HG03520 (cell line): ENCODE data around the gene RASSF1.

Experiments used
- ATAC-seq: cut with Tn5 transposase; IDR thresholded peaks from one replicate; pipeline ENCODE4 v1.9.1; 2021; ENCODE audit warnings: mild to moderate bottlenecking, moderate library complexity; ENCODE audit not compliant: unreplicated experiment

RASSF1 gene

DNA sequence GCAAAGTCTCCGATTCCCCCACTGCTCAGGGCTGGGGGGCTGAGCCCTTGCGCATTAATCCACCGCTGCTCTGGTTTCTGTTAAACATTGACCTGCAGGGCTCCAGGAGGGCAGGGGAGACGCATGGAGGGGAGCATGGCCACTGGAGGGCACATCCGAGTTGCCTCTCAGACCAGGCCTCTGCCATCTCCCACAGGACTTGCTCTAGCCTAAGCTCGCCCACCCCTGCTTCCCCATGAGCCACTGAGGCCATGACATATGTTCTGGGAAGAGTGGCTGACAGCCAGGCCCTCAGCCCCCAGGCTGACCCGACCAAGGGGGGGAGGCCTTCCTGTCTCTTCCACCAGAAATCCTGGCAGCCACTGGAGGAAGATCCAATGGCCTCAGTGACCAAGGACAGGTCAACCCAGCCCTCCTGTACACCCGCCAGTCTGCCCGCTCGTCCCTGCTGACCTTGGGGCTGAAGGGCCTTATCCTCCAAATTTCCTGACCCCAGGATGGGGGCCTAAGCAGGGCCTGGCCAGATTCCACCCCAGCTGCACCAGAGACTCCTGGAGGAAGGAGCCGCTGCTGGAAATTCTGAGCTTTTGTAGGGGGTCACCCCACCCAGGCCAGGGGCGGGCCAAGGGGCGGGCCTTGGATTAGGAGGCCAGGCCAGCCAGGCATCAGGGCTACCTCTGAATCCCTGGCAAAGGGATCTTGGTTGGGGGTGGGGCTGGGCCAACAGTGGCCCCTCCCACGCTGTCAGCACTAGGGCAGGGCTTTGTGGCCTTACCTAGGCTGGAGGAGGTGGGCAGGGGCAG, 37.4 kb downstream of the RASSF1 start, which contains the start of gene HYAL1:
Gene HYAL1 (minus strand): TSS at position 562 of the 803 bp plus-strand sequence. CDS start 618 bp downstream, outside the sequence.
- no peak for ATAC-seq

DNA sequence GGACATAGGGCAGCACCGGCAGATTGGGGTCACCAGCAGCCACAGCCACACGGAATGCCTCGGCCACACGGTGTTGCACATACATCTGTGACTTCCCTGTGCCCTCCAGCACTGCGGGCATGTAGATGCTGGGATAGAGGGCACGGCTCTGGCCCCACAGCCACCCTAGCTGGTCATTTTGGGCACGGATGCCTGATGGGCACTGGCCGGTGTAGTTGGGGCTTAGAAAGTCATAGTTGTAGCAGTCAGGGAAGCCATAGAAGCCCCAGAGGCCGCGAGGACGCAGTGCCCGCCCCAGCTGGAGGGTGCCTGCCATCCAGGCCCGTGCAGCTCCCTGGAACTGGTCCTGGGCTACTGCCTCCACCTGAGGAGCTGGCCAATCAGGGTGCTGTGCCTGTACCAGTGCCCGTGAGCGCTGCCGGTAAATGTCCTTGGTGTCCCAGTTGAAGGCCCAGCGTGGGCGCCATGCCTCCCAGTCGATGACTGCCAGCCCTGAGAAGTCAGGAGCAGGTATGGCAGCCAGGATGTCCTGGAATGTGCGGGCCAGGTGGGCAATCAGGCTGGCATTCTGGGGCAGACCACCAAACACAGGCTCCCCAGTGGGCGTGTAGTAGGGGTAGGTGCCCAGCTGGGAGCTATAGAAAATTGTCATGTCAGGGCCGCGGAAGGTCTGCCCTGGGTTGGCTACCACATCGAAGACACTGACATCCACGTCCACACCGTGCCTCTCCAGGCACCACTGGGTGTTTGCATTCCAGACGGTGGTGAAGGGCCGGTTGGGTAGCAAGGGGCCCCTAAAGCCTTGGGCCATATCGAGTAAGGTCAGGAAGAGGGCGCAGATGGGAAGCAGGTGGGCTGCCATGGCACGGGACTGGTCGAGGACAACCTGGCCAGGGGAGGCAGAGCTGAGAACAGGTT, 38.3 kb downstream of the RASSF1 start:
- no peak for ATAC-seq

DNA sequence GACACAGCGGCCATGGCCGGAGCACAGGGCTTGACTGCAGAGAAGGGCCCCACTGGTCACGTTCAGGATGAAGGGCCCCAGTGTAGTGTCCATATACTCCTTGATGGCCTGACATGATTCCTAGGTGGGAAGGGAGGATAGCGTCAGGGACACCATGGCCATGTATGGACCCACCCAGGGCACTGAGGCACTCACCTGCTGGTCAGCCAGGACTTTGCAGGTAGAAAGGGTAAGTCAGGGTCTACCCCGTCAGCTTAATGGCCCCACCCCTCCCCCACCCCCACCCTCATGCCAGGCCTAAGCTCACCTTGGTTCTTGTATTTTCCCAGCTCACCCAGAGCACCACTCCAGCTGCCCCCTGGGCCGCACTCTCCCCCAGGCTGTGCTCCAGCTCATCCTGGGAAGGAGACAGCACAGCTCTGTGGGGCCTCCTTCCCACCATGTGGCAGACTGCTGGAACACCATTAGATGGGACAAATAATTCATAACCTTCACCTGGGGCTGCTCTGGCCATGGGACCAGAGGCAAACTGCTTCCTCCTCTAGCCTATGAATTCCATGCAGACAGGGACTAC, 39.9 kb downstream of the RASSF1 start:
- no peak for ATAC-seq

DNA sequence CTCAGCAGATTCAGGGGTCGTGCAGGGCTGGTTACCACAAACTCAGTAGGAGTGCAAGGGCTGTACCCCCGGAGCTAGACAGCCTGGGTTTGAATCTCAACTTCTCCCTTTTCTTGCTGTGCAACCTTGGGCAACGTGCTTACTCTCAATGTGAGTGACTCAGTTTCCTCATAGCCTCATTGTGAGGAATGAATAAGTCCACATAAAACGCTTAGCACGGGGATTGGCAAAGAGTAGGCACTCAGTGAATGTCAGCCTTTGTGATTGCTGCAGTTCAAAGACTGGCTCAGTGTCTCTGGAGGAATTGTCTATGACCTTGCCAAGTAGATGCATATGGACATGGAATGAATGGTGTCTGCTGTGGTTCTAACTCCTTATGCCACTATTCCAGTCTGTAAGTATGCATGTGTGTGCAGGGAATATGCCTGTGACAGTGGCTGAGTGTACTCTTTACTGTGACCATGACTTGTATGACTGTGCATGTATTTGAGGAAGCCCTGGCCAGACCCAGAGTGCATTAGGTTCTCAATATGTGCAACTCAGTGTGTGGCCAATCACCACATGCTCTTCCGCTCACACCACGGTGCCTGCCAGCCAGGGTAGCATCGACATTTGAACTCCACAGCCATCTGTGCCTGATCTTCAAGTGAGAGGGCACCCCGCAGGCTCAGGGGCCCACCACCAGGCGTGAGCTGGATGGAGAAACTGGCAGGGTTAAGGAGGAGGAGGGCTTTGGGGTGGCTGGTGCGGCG, 40.5 kb downstream of the RASSF1 start:
- no peak for ATAC-seq

DNA sequence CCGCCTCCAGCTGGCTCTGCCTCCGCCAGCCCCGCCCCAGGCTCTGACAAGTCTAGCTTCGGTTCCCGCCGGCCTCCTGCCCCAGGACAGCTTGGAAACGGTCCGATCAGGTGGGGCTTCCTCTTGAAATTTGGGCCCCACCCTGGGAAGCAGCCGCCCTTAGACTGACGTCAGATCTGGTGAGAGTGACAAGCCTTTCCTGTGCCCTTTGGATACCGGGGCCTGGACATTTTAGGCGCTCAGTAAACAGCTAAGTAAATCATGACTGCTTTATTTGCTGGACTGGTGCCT, 41.1 kb downstream of the RASSF1 start:
- ATAC-seq: no peak

DNA sequence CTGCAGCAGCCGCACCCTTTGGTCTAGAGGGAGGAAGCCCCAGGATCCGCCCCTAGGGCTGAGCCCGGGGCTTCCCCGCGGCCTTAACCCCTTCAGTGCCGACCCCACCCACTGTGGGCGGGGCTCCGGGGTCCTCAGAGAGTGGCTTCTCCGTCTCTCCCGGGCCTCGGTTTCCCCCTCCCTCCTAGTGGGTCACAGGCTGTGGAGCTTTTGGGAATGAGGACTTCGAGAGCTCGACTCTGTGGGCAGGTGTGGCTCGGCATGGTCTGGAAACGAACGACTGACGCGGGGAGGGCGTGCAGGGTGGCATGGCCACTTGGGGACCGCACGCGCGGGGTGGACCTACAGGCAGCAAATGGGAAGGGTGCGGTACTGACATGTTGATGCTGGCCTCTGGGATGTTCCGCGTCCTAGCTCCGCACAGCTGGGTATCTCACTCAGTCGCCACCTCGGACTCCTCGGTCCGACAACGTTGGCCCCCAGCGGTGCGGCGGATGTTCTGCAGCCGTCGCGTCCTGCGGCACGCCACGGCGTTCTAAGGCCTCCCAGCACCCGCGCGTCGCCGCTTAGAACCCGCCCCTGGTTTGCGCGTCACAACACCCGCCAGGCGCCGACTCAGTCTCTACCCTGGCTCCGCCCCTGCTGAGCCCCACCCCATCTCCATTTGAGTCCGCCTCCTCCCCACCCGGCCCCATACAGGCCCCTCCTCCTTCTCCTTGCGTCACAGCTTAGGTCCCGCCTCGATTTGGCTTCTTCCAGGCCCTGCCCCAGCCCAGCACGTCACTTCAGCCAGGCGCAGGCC, 41.6 kb downstream of the RASSF1 start, which contains the start of the genes HYAL3 and NAA80:
Gene HYAL3 (minus strand): TSS at position 570 of the 802 bp plus-strand sequence. CDS start 3,803 bp downstream, outside the sequence.
Gene NAA80 (minus strand): TSS at position 570 of the 802 bp plus-strand sequence. CDS start 1,942 bp downstream, outside the sequence.
- peak; percentile 79 for ATAC-seq

DNA sequence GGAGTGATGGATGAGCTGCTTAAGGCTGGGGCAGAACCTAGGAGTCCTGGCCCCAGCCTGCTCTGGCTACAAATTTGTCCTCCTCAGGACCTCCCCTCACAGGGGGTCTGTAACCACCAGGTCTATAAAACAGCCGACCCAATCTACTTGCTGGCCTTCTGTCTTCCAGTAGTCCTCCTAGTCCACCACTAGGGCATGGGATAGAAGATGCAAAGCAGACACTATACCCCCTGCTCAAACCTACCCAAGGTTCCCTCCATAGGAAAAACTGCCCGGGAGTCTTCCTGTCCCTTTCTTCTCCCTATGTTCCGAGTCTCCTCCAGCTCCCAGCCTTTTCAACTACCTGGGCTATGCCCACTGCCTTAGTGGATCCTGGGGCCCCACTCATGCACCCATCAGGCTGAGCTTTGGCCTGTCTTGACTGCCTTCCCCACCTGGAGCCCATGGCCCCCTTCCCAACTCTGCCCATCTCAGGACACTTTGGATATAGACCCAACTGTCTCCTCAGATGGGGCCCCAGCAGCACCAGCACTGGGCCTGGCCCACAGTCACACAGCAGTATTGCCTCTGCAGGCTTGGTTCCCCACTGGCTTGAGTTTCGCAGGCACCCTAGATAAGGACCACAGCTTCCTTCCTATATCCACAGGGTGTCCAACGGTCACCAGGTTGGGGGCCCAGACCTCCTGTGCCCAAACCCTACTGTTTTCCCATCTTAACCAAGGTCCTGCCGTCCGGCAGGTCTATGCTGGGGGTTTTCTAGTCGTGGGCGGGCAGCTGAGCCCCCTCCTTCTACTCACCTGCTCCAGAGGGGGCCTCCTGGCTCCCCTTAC, 42.5 kb downstream of the RASSF1 start:
- ATAC-seq: no peak

DNA sequence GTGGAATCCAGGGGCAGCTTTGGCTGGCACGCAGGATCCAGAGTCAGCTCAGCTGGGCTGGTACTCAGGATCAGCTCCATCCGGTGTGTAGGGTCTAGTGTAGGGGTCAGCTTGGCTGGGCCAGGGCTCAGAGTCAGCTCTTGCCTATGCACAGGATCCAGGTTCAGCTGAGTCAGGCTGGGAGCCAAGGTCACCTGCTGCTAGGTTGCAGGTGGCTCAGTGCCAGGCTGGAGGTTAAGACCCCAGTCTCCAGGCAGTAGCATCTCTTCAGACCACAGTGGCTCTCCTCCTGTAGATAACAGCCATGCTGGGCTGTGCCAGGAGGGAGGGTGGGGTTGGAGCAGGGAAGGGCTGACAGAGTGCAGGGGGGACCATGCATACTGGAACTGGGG, 43.3 kb downstream of the RASSF1 start:
- ATAC-seq: no peak

DNA sequence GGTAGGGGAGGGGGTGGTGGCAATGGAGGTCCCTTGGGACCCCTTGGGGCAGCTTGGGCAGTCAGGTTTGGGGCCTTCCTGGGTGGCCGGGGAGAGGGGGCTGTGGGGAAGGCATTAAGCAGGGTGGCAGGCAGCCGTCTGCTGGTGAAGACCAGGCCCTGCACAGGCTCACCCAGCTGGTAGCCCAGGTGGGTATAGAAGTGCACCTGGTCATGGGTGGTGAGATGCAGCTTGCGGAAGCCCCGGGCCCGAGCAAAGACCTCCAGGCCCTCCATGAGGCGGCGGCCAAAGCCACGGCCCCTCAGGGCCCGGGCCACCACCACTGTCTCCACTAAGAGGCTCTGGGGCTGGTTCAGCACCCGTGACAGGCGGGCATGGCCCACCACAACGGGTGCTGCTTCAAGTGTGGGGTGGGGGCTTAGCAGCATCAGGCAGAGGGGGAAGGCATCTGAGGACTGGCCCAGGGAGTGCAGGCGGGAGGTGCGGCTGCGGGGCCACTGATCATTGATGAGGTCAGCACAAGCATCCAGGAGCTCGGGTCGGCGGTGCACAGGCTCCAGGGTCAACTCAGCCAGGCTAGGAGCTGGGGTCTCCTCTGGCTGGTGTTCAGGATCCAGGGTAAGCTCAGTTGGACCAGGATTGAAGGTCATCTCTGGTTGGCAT, 43.8 kb downstream of the RASSF1 start:
- ATAC-seq: no peak

DNA sequence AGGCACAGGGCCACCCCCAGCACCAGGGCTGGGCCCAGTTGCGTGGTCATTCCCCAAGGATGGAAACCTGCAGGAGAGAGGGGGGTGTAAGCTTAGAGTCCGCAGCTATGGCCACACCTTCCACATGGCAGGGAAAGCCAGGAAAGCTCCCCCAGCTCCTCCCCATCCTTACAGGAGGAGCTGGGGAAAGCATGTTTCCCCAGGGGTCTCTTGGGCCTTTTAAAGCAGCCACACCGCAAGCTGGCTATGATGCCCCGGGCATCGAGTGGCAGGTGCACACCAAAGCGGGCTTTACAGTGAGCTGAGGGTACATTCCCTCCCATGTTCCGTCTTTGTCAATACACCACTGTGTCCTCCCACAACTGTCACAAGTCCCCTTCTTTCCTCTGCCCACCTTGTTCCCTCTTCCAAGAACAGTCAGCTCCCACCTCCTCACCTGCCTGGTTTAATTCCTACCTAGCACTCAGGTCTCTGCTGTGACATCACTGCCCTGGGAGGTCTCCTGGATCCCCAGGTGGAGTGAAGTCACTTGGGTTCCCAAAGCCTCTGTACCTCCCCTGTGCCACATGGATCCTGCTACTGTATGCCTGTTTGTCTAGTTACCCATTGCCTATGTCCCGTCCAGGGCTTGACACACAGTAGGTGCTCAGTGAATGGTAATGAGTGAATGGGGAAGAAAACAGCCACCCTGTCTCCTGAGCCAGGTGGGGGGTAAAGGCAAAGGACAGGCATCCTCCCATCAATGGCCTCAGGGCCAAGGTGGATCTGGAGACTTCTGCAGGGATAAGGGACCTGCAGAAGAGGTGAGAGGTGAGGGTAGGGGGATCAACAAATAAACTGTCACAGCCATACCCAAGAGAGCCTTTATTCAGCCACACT, 44.8 kb downstream of the RASSF1 start:
- ATAC-seq: no peak

DNA sequence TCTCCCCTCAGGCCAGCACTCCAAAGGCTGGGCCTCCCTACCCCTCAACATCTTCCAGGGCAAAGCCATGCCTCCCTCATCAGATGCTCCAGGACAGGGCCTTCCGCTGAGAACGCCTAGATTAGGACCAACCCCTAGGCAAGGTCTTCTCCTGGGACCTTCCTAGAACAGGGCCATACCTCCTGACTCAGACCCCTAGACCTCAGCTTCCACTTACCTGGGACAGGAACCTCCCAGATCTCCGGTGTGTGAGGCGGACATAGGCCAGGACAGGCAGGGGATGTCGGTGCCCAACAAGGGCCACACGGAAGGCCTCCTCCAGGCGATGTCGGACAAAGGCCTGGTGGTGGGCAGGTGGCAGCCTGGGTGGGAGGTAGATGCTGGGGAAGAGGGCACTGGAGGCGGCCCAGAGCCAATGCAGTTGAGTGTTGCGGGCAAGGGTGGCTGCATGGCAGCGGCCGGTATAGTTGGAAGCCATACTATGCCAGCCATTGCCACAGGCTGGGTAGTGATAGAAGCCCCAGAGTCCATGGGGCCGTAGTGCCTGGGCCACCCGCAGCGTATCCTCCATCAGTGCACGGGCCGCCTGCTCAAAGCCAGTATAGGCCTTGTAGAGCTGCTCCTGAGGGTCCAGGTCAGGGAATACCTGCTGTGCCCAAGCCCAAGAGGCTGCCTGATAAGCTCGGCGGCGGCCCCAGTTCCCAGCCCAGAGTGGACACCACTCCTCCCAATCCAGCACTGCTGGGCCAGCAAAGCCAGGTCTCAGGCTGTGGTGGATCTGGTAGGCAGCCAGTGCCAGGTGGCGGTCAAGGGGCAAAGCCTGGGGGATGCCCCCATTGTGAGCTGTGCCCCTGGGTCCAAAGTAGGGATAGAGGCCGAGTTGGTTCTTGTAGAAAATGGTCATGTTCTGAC, 45.9 kb downstream of the RASSF1 start:
- no peak for ATAC-seq

DNA sequence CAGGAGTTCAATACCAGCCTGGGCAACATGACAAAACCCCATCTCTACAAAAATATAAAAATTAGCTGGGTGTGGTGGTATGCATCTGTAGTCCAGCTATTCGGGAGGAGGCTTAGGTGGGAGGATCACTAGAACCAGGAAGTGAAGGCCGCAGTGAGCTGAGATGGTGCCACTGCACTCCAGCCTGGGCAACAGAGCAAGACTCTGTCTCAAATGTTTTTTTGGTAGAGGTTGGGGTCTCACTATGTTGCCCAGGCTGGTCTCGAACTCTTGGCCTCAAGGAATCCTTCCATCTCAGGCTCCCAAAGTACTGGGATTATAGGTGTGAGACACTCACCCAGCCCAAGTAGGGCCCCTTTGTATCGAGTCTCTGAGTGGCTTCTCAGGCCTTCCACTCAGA, 46.5 kb downstream of the RASSF1 start:
- ATAC-seq: no peak

DNA sequence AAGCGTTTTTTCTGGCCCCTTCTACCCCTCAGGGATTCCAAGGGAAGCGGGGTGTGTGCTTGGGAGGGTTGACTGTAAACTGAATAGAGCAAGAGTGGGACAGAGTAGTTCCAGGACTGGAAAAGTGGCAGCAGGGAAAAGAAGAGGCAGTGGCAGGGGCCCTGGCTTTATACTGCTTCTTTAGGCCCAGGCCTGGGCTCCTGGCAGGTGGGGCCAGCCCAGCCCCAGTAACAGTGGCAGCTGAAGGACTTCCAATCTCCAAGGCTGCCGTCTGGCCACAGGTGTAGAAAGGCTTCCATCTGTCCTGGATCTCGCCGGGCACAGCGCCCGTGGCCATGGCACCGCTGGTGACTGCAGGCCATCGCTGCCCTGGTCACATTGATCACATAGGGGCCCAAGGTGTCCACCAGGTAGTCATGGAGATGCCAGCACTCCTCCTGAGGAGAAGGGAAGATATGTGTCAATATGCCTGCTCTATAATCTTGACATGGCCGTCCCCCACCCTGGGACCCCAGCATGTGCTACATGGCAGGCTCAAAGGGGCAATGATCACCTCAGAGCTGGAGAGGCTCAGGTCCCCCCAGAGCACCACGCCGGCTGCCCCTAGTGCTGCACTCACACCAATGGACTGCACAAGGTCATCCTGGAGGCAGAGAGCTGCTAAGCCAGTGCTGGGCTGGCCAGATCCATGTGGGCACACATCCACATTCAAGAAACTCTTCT, 47.4 kb downstream of the RASSF1 start:
- no peak for ATAC-seq

DNA sequence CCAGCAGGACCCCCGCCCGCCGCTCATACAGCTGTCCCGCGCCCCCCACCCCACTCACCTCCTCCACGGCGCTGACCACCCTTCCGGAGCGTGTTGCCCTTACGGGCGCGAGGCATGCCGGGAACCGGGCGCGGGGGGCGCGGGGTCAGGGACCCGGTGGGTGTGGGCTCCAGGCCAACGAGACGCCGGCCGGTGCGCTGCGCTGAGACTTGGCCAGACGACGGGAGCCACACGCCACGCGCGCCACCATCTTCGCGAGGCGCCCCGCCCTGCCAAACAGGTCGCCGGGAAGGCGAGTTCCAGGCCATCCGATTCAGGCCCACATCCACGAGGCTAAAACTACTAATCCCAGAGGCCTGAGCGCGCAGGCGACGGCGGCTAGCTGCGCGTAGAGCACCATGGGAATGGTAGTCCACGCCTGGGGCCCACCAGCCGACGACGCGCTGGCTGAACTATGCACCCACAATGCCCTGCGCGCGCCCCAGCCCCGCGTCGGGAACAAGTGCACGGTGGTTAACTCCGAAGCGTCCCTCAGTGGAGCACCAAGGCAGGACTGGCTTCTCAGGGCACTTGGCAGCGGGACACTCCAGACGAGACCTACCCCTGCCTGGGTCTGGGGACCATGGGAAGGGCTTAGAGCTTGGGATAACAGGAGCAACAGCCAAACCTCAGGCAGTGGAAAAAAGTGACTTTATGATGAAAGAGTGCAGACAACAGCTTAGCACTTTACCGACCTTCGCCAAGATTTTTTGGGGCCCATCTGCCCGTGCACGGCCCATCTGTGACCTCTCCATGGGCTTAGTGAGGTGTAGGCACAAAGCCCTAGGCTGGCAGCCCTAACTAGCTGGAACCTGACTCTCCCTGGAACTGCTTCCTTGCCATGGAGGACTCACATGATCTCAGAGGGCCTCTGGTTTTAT, 48.2 kb downstream of the RASSF1 start, which contains the start of gene IFRD2:
Gene IFRD2 (minus strand): TSS at position 271 of the 920 bp plus-strand sequence. CDS start 155 bp downstream, at position 116.
- ATAC-seq: peak; percentile 91
